Fibroblast of pulmonary artery (primary cell): ENCODE results near the gene OTOG.

ENCODE experiments used
- DNase-seq: peaks from one replicate; pipeline ENCODE4 v3.0.0-alpha.2; 2010; ENCODE audit warnings: low read depth
- H3K4me3 ChIP-seq: replicated peaks from 2 replicates; pipeline ENCODE4 v1.5.1; 2011; ENCODE audit warnings: low read depth, mild to moderate bottlenecking, control low read depth, low read length, moderate library complexity
- CTCF ChIP-seq: IDR thresholded peaks from 2 replicates; pipeline ENCODE4 v1.5.1; 2011; ENCODE audit warnings: mild to moderate bottlenecking, control low read depth, low read length, inconsistent platforms; ENCODE audit errors: missing control alignments

The OTOG gene

GRCh38 chr11:17505146-17505545, 41.9 kb upstream of the OTOG start:
- TF ChIP-seq CTCF: no peak
- H3K4me3 ChIP-seq: no peak overlapping the region
- no peak for DNase-seq

GRCh38 chr11:17506314-17506713, 40.7 kb upstream of the OTOG start:
- TF ChIP-seq CTCF: no peak

DNA sequence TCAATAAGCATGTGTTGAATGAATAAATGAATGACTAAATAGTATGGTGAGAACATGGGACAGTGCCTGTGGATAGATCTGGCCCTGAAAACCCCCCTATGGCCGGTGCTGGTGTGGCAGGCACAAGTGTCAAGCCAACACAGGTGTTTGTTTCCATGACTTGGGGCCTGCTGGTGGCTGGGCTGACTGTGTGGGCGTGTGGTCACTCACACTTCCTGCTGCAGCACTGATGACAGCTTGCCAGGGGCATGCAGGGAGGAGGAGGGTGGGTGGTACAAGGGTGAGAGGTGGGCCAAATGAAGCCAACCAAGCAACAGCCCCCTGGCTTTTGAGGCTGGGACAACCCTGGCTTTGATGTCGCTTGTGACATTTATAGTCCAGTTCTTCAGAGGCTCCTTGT, 40.1 kb upstream of the OTOG start:
- H3K4me3 ChIP-seq: no peak overlapping the region
- DNase-seq: no peak
- TF ChIP-seq CTCF: no peak

More at GRCh38 chr11:17506314-17506713, 40.7 kb upstream of the OTOG start:
- no peak overlapping the region for H3K4me3 ChIP-seq
- no peak for DNase-seq

GRCh38 chr11:17507773-17508172, 39.3 kb upstream of the OTOG start:
- DNase-seq: no peak
- no peak for TF ChIP-seq CTCF
- H3K4me3 ChIP-seq: no peak overlapping the region

DNA sequence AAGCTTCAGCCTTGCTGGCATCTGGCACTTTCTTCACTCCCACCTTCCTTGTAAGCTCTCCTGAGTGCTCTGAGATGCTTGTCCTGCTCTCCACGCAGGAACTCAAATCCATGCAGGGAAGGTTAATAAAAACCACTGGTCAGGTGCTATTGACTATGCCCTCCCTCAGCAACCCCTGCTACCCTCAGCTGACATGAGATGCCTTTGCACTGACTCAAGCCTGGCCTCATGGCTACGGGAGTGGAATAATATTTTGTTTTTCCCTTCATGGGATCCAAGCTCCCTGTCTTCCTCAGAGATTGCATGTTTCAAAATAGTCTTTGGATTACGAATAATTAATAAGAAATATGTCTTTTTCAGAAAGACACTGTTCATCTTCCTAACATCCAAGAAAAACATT, 38.8 kb upstream of the OTOG start:
- H3K4me3 ChIP-seq: no peak overlapping the region
- TF ChIP-seq CTCF: no peak
- DNase-seq: no peak

DNA sequence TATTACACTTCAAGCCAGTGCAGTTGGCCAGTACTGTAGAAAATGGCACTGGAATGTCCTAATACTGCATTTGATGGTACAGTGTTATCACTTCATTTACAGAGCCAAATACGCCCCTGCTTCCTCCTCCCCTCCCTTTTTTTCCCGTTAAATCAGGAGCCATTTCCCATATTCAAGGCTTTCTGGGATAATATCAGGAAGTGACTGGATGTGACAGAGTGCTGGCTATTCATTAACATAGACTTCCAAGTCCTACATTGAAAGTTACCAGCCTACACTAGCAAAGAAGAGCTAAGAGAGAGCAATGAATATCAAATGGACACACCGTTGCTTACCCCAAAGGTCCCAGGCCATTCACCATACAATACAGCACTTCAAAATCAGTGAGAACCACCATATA, 38.3 kb upstream of the OTOG start:
- no peak for DNase-seq
- no peak for TF ChIP-seq CTCF
- H3K4me3 ChIP-seq: no peak overlapping the region

DNA sequence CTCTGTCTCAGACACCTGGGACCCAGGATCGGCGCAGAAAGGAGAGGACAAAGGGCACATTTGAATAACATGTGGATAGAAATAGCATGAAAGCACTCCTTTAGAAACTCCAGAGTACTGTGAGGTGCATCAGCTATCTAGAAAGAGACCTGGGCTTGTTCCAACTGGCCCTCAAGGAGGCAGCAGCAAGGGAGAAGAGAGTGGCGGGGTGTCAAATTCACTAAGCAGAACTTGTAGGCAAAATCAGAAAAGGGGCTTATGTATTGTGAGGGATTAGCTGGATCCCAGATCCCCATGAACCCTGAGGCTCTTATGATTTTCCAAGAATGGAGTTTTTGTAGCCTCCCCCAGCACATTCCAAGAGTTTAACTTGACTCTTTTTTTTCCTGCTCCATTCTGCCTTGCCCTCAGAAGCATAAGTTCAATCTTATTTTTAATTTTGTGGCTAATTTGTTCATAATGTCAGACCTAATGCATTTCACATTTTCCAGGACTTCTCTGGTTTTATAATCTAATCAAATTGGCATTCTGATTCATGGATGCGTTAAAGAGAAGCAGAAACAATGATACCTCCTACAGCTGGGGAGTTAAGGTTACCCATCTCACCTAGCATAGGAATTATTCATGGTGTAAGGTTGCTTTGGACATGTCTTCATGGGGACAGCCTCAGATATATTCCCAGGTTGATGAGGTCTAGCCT, 36.4 kb upstream of the OTOG start:
- DNase-seq: no peak
- no peak overlapping the region for H3K4me3 ChIP-seq
- TF ChIP-seq CTCF: no peak
